Hepatocyte (in vitro differentiated cells): ENCODE measurements around the gene MEF2B. TPM values are rescaled to one million over a fixed set of nuclear protein-coding genes. Genes with fewer than 3 reads are reported as not detected.
A peak's percentile ranks its signal among the peaks of the same experiment; 100 is the strongest.
"Not testable (repeated sequence)": the region's sequence is repeated elsewhere in the genome, so short reads cannot be mapped to it uniquely, and the experiment has no call there.

Experiments used
- DNase-seq: peaks from one replicate; pipeline ENCODE4 v3.0.0-alpha.2; 2016; ENCODE audit warnings: low spot score
- H2AFZ ChIP-seq: fragments of 200-600 bp; sonication (generic); 2 replicates; pipeline ENCODE4 v1.6.0; 2016; ENCODE audit warnings: antibody characterized with exemption, mild to moderate bottlenecking
- H3K27ac ChIP-seq: fragments of 200-600 bp; sonication (generic); 2 replicates; pipeline ENCODE4 v1.5.1; 2016; ENCODE audit warnings: mild to moderate bottlenecking
- H3K27me3 ChIP-seq: fragments of 200-600 bp; sonication (generic); 2 replicates; pipeline ENCODE4 v1.6.1; 2016
- H3K36me3 ChIP-seq: fragments of 200-600 bp; sonication (generic); replicated peaks from 2 replicates; pipeline ENCODE4 v1.5.1; 2016; ENCODE audit warnings: low read depth; ENCODE audit not compliant: insufficient read depth
- H3K4me1 ChIP-seq: fragments of 200-600 bp; sonication (generic); 2 replicates; pipeline ENCODE4 v1.5.1; 2016; ENCODE audit warnings: mild to moderate bottlenecking, moderate library complexity; ENCODE audit not compliant: insufficient read depth
- H3K4me2 ChIP-seq: fragments of 200-600 bp; sonication (generic); 2 replicates; pipeline ENCODE4 v1.6.0; 2016
- H3K4me3 ChIP-seq: fragments of 200-600 bp; sonication (generic); 2 replicates; pipeline ENCODE4 v1.5.1; 2016; ENCODE audit warnings: mild to moderate bottlenecking
- H3K79me2 ChIP-seq: fragments of 200-600 bp; sonication (generic); 2 replicates; pipeline ENCODE4 v1.6.0; 2017; ENCODE audit warnings: mild to moderate bottlenecking
- H3K9me2 ChIP-seq: fragments of 200-600 bp; sonication (generic); replicated peaks from 2 replicates; pipeline ENCODE4 v1.6.0; 2017; ENCODE audit warnings: mild to moderate bottlenecking; ENCODE audit not compliant: insufficient read depth
- H3K9me3 ChIP-seq: fragments of 200-600 bp; sonication (generic); 2 replicates; pipeline ENCODE4 v1.5.1; 2016; ENCODE audit warnings: low read depth, mild to moderate bottlenecking
- H4K20me1 ChIP-seq: fragments of 200-600 bp; sonication (generic); 2 replicates; pipeline ENCODE4 v1.6.0; 2016; ENCODE audit warnings: mild to moderate bottlenecking; ENCODE audit not compliant: insufficient read depth, poor library complexity, severe bottlenecking
- CTCF ChIP-seq: fragments of 200-600 bp; sonication (generic); IDR thresholded peaks from 2 replicates; pipeline ENCODE4 v1.5.1; 2016; ENCODE audit warnings: antibody characterized with exemption, mild to moderate bottlenecking; ENCODE audit not compliant: poor library complexity
- EZH2 ChIP-seq: fragments of 200-600 bp; sonication (generic); IDR thresholded peaks from 2 replicates; pipeline ENCODE4 v1.6.1; 2016; ENCODE audit warnings: antibody characterized with exemption, mild to moderate bottlenecking, borderline replicate concordance
- EZH2phosphoT487 ChIP-seq: fragments of 200-600 bp; sonication (generic); IDR thresholded peaks from one replicate; pipeline ENCODE4 v1.6.1; 2018; ENCODE audit warnings: antibody characterized with exemption, mild to moderate bottlenecking, low read depth, moderate library complexity; ENCODE audit not compliant: unreplicated experiment, severe bottlenecking
- WGBS: methylation state at CpG from one replicate; pipeline ENCODE4 v1.1.6; 2016; ENCODE audit warnings: low lambda C conversion rate; ENCODE audit errors: missing lambda C conversion rate; 5-methylcytosine and 5-hydroxymethylcytosine counted together
- polyA plus RNA-seq: library from polyadenylated mRNA; unstranded; fragments of >200 nt; fragmentation: Nextera tagmentation; extraction: Ambion mirVana; gene quantifications from 2 replicates; pipeline ENCODE4 v1.2.1, GENCODE V29; 2016
- total RNA-seq: library from RNA; depleted of rRNA; stranded (reverse); fragments of >200 nt; gene quantifications from 2 replicates; pipeline ENCODE4 v1.2.3, GENCODE V29; 2014

Gene MEF2B
- total and polyA plus RNA-seq, 2 experiments from 2014 or later, result 0.70 to 2.6 TPM

GRCh38 chr19:19138109-19138981, 31.7 kb downstream of the MEF2B start, which contains the start of gene TMEM161A:
TSS of gene TMEM161A (minus strand) at chr19:19138478. CDS start at chr19:19138428, 50 bp downstream.
- Histone ChIP-seq H3K4me3 (peak within 1 kb of the TSS; percentile 60), H3K27ac (no peak within 1 kb of the TSS), H2AFZ (peak within 1 kb of the TSS; percentile 89), H3K27me3 (no peaks in the 10 kb centered on the region), H3K4me1 (peaks cover 8% of the 10 kb centered on the region), H3K9me3 (no peaks in the 10 kb centered on the region), H3K36me3 (no peaks in the 10 kb centered on the region), H3K4me2 (peak within 1 kb of the TSS; percentile 99), H3K79me2 (peaks cover 8% of the 10 kb centered on the region), H4K20me1 (no peaks in the 10 kb centered on the region), H3K9me2 (no peaks in the 10 kb centered on the region)
- TF ChIP-seq EZH2phosphoT487, result no peak
- TF ChIP-seq EZH2, result no peak
- TF ChIP-seq CTCF, result no peak
- peak; percentile 96 for DNase-seq
- 4% methylated on average over 42 of the region's 42 CpGs for WGBS

GRCh38 chr19:19137556-19138108, 32.4 kb downstream of the MEF2B start:
- WGBS, result 48% methylated on average over 17 of the region's 25 CpGs
- no peaks in the 10 kb centered on the region for H4K20me1 ChIP-seq
- H3K4me2 ChIP-seq, result peak overlapping the region; percentile 99
- peak overlapping the region; percentile 60 for H3K4me3 ChIP-seq
- H2AFZ ChIP-seq, result peak overlapping the region; percentile 89
- H3K36me3 ChIP-seq, result no peaks in the 10 kb centered on the region
- H3K27ac ChIP-seq, result no peak overlapping the region
- no peaks in the 10 kb centered on the region for H3K27me3 ChIP-seq
- DNase-seq, result no peak
- H3K4me1 ChIP-seq, result peaks cover 8% of the 10 kb centered on the region
- H3K79me2 ChIP-seq, result peaks cover 8% of the 10 kb centered on the region
- H3K9me3 ChIP-seq, result no peaks in the 10 kb centered on the region
- no peaks in the 10 kb centered on the region for H3K9me2 ChIP-seq
- TF ChIP-seq CTCF (no peak), EZH2 (no peak), EZH2phosphoT487 (no peak)

GRCh38 chr19:19135713-19136112, 34.4 kb downstream of the MEF2B start:
- H3K4me3 ChIP-seq, H2AFZ ChIP-seq, H3K79me2 ChIP-seq, DNase-seq, H3K4me2 ChIP-seq, H3K36me3 ChIP-seq, H3K27me3 ChIP-seq, H4K20me1 ChIP-seq, H3K9me2 ChIP-seq, H3K9me3 ChIP-seq, H3K27ac ChIP-seq, H3K4me1 ChIP-seq: not testable (repeated sequence)
- 94% methylated on average over 6 of the region's 6 CpGs for WGBS

- Histone ChIP-seq H3K27me3 (no peaks in the 10 kb centered on the region), H3K4me1 (peaks cover 8% of the 10 kb centered on the region), H4K20me1 (no peaks in the 10 kb centered on the region), H3K4me3 (no peak overlapping the region), H3K4me2 (peak overlapping the region; percentile 56), H3K9me3 (no peaks in the 10 kb centered on the region), H3K79me2 (peaks cover 8% of the 10 kb centered on the region), H3K27ac (no peak overlapping the region), H3K36me3 (no peaks in the 10 kb centered on the region), H3K9me2 (no peaks in the 10 kb centered on the region), H2AFZ (no peak overlapping the region)
- WGBS, result 30% methylated on average over 21 of the region's 21 CpGs
- no peak for TF ChIP-seq EZH2phosphoT487
- no peak for TF ChIP-seq CTCF
- TF ChIP-seq EZH2, result no peak
- peak; percentile 51 for DNase-seq
These were observed 35.3 kb downstream of the MEF2B start for GRCh38 chr19:19134687-19135158.
